ENCODE results near the gene ELAC2. TPM values are rescaled to one million over a fixed set of nuclear protein-coding genes. Genes with fewer than 3 reads are reported as not detected.
"Not testable (repeated sequence)": the region's sequence is repeated elsewhere in the genome, so short reads cannot be mapped to it uniquely, and the experiment has no call there.

Gene ELAC2
- total RNA-seq, 2 experiments from 2014 or later, result 51.6 to 53.3 TPM

DNA sequence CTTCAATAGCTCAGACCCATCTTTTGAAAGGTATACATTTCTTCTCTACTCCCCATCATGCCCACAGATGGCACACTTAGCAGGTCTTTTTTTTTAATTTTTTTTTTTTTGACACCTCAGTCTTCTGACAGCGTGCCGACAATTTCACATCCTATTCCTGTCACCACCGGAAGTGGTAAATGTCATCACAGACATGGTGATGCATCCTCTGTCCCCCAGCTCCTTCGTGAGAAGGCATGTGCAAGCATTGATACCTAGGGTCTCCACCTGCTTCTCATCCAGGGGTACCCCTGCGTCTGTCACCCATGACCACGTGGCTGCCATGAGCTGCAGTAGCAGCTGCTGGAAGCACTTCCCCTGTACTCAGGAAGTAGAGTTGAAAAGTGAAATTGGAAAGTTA is 35.6 kb downstream of the ELAC2 start:
- ATAC-seq (ENCODE audit: poor library complexity) (no peak), DNase-seq (peak in 3 of 14 experiments; percentile 21 to 56 (median 54))
- Mint-ChIP-seq H3K4me3 (no peak overlapping the region), H3K27ac (no peak overlapping the region), H3K9me3 (no peaks in the 10 kb centered on the region), H3K36me3 (ENCODE audit: low read depth) (no peaks in the 10 kb centered on the region), H3K4me1 (ENCODE audit: low read depth) (no peaks in the 10 kb centered on the region), H3K27me3 (peaks cover 22% of the 10 kb centered on the region)
- H3K27me3 ChIP-seq (ENCODE audit: control insufficient read depth in 1 of 2, insufficient read depth in 2 of 2, low read length in 2 of 2), result peaks cover 0 to 10% of the 10 kb centered on the region in 2 experiments
- CTCF ChIA-PET, result no interaction called here
- H3K4me1 ChIP-seq (ENCODE audit: insufficient read depth, low read length), result peaks cover 5% of the 10 kb centered on the region
- peaks cover 0 to 6% of the 10 kb centered on the region in 2 experiments for H3K9me3 ChIP-seq (ENCODE audit: control insufficient read depth in 1 of 2, insufficient read depth in 1 of 2, low read length in 2 of 2)
- H3K4me3 ChIP-seq (ENCODE audit: low read length), result no peak overlapping the region
- no peaks in the 10 kb centered on the region for H3K36me3 ChIP-seq (ENCODE audit: insufficient read depth, low read length)
- intact Hi-C loops (cut with DNase I, micrococcal nuclease), result no loop called here
- no peak overlapping the region for H3K27ac ChIP-seq (ENCODE audit: low read depth in 1 of 2, low read length in 2 of 2)
- TF ChIP-seq CTCF (IDR thresholded peaks at IDR 0.05), result no peak
- POLR2A ChIA-PET, result interaction anchor here (1.0 kb wide), 1 partner anchor 36 kb away, joined by 3 read pairs; no protein-coding TSS in a partner anchor

GRCh38 chr17:12979826-12980500 is 37.9 kb downstream of the ELAC2 start:
- intact Hi-C loops (cut with DNase I, micrococcal nuclease), result no loop called here
- H3K36me3 Mint-ChIP-seq (ENCODE audit: low read depth), result no peaks in the 10 kb centered on the region

GRCh38 chr17:12979246-12979645 is 38.6 kb downstream of the ELAC2 start:
- intact Hi-C loops (cut with DNase I, micrococcal nuclease), result no loop called here
- POLR2A ChIA-PET, result no interaction called here
- ATAC-seq (ENCODE audit: poor library complexity) (no peak), DNase-seq (no peak)
- H3K4me3 Mint-ChIP-seq, result no peak overlapping the region
- CTCF ChIA-PET, result no interaction called here
- peaks cover 40% of the 10 kb centered on the region for H3K27me3 Mint-ChIP-seq
- Histone ChIP-seq H3K4me3 (ENCODE audit: low read length) (no peak overlapping the region), H3K36me3 (ENCODE audit: insufficient read depth, low read length) (no peaks in the 10 kb centered on the region), H3K4me1 (ENCODE audit: insufficient read depth, low read length) (peaks cover 5% of the 10 kb centered on the region), H3K27ac (ENCODE audit: low read depth in 1 of 2, low read length in 2 of 2) (no peak overlapping the region), H3K27me3 (ENCODE audit: control insufficient read depth in 1 of 2, insufficient read depth in 2 of 2, low read length in 2 of 2) (peaks cover 3 to 13% of the 10 kb centered on the region in 2 experiments), H3K9me3 (ENCODE audit: control insufficient read depth in 1 of 2, insufficient read depth in 1 of 2, low read length in 2 of 2) (peaks cover 0 to 6% of the 10 kb centered on the region in 2 experiments)
- H3K4me1 Mint-ChIP-seq (ENCODE audit: low read depth), result no peaks in the 10 kb centered on the region
- H3K27ac Mint-ChIP-seq, result no peak overlapping the region
- TF ChIP-seq CTCF (IDR thresholded peaks at IDR 0.05), result no peak
- H3K9me3 Mint-ChIP-seq, result no peaks in the 10 kb centered on the region
- H3K36me3 Mint-ChIP-seq (ENCODE audit: low read depth), result no peaks in the 10 kb centered on the region

More at GRCh38 chr17:12979826-12980500, 37.9 kb downstream of the ELAC2 start:
- H3K9me3 Mint-ChIP-seq, result no peaks in the 10 kb centered on the region
- no peaks in the 10 kb centered on the region for H3K4me1 Mint-ChIP-seq (ENCODE audit: low read depth)
- H3K4me3 Mint-ChIP-seq, result no peak overlapping the region
- no peak for TF ChIP-seq CTCF (IDR thresholded peaks at IDR 0.05)
- no peak overlapping the region for H3K27ac Mint-ChIP-seq
- peaks cover 0 to 11% of the 10 kb centered on the region in 2 experiments for H3K27me3 ChIP-seq (ENCODE audit: control insufficient read depth in 1 of 2, insufficient read depth in 2 of 2, low read length in 2 of 2)
- H3K27ac ChIP-seq (ENCODE audit: low read depth in 1 of 2, low read length in 2 of 2), result no peak overlapping the region
- no peaks in the 10 kb centered on the region for H3K36me3 ChIP-seq (ENCODE audit: insufficient read depth, low read length)
- ATAC-seq (ENCODE audit: poor library complexity) (no peak), DNase-seq (no peak)
- H3K9me3 ChIP-seq (ENCODE audit: control insufficient read depth in 1 of 2, insufficient read depth in 1 of 2, low read length in 2 of 2), result peaks cover 0 to 6% of the 10 kb centered on the region in 2 experiments
- peaks cover 36% of the 10 kb centered on the region for H3K27me3 Mint-ChIP-seq
- H3K4me3 ChIP-seq (ENCODE audit: low read length), result no peak overlapping the region
- CTCF ChIA-PET, result no interaction called here
- H3K4me1 ChIP-seq (ENCODE audit: insufficient read depth, low read length), result peaks cover 5% of the 10 kb centered on the region
- POLR2A ChIA-PET, result no interaction called here

DNA sequence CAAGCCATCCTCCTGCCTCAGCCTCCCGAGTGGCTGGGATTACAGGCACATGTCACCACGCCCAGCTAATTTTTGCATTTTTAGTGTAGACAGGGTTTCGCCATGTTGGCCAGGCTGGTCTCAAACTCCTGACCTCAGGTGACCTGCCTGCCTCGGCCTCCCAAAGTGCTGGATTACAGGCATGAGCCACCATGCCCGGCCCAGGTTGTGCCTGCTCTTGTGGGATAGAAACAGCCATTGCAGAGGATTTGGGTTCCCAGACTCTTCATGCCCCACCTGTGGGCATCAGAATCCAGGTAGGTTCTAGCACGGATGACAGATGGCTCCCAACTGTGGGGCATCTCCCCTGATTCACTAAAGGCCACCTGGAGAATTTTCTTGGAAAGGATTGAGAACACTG is 39.0 kb downstream of the ELAC2 start:
- ATAC-seq (ENCODE audit: poor library complexity); CTCF ChIA-PET: not testable (repeated sequence)
- H3K27me3 Mint-ChIP-seq, result peaks cover 41% of the 10 kb centered on the region

More for the DNA sequence above, 39.0 kb downstream of the ELAC2 start:
- H3K9me3 Mint-ChIP-seq; H3K36me3 Mint-ChIP-seq (ENCODE audit: low read depth); H3K27ac ChIP-seq (ENCODE audit: low read depth in 1 of 2, low read length in 2 of 2); H3K9me3 ChIP-seq (ENCODE audit: control insufficient read depth in 1 of 2, insufficient read depth in 1 of 2, low read length in 2 of 2); H3K4me1 Mint-ChIP-seq (ENCODE audit: low read depth); intact Hi-C loops (cut with DNase I, micrococcal nuclease); H3K27ac Mint-ChIP-seq; H3K4me3 ChIP-seq (ENCODE audit: low read length); POLR2A ChIA-PET; H3K4me3 Mint-ChIP-seq; H3K36me3 ChIP-seq (ENCODE audit: insufficient read depth, low read length); H3K4me1 ChIP-seq (ENCODE audit: insufficient read depth, low read length); DNase-seq: not testable (repeated sequence)
- peaks cover 3 to 14% of the 10 kb centered on the region in 2 experiments for H3K27me3 ChIP-seq (ENCODE audit: control insufficient read depth in 1 of 2, insufficient read depth in 2 of 2, low read length in 2 of 2)
